ENCODE data around the gene ACTN2. TPM values are rescaled to one million over a fixed set of nuclear protein-coding genes. Genes with fewer than 3 reads are reported as not detected.

The ACTN2 gene
- total and polyA plus RNA-seq, 2 donors (not counting 3 experiments of a cell fraction or from before 2014, with no cell fraction given), result 0.22 to 0.55 TPM

- POLR2A ChIA-PET, result no interaction called here
- CTCF ChIA-PET, result no interaction called here
- H3K4me1 ChIP-seq (ENCODE audit: control insufficient read depth, extremely low read depth, insufficient read depth, low read length), result no peaks in the 10 kb centered on the region
- no peak for DNase-seq (ENCODE audit: low read depth, low spot score)
- intact Hi-C loops (cut with micrococcal nuclease), result no loop called here
- no peak overlapping the region for H3K4me3 ChIP-seq (replicated peaks in 1 of 3; ENCODE audit: insufficient read depth in 1 of 3, low read depth in 1 of 3, low read length in 3 of 3)
- no TSS peak for BruUV-seq (replicated peaks)
- no peak overlapping the region for H3K9ac ChIP-seq (replicated peaks; ENCODE audit: extremely low read depth, insufficient read depth, low read length)
- H3K27me3 ChIP-seq (ENCODE audit: control insufficient read depth in 2 of 2, insufficient read depth in 2 of 2, low read length in 2 of 2), result no peaks in the 10 kb centered on the region
- H3K4me2 ChIP-seq (ENCODE audit: insufficient read depth, low read length), result no peak overlapping the region
- H3K9me3 ChIP-seq (replicated peaks; ENCODE audit: control insufficient read depth, insufficient read depth, low read length), result no peaks in the 10 kb centered on the region
- no peaks in the 10 kb centered on the region for H3K79me2 ChIP-seq (ENCODE audit: control insufficient read depth, insufficient read depth, low read length)
- H4K20me1 ChIP-seq (replicated peaks; ENCODE audit: control insufficient read depth, extremely low read depth, insufficient read depth, low read length), result no peaks in the 10 kb centered on the region
- dilution Hi-C loops (cut with MboI; ENCODE audit: extremely low pct_ligation_motif_present, low sequenced_read_pairs), result no loop called here
- H3K9me1 ChIP-seq (replicated peaks; ENCODE audit: control insufficient read depth, extremely low read depth, insufficient read depth, low read length), result no peaks in the 10 kb centered on the region
- H3K36me3 ChIP-seq (ENCODE audit: control insufficient read depth in 2 of 2, extremely low read depth in 1 of 2, insufficient read depth in 2 of 2, low read length in 2 of 2), result no peaks in the 10 kb centered on the region
- H2AFZ ChIP-seq (ENCODE audit: low read depth, low read length), result no peak overlapping the region
- no peak overlapping the region for H3K27ac ChIP-seq (ENCODE audit: insufficient read depth, low read depth, low read length)
- TF ChIP-seq CTCF (IDR thresholded peaks at IDR 0.05; ENCODE audit: extremely low read depth in 1 of 2, insufficient read depth in 1 of 2, low read depth in 1 of 2, low read length in 2 of 2), result no peak
- TF ChIP-seq EZH2 (IDR thresholded peaks at IDR 0.05; ENCODE audit: borderline replicate concordance, low read depth, low read length, severe bottlenecking), result no peak
- TF ChIP-seq GATA2 (IDR thresholded peaks at IDR 0.05; ENCODE audit: insufficient read depth, insufficient read length, low read depth, low read length), result no peak
- no peak for TF ChIP-seq MYC (IDR thresholded peaks at IDR 0.05; ENCODE audit: low read depth, low read length)
- no peak for TF ChIP-seq POLR2AphosphoS5 (IDR thresholded peaks at IDR 0.05; ENCODE audit: insufficient read depth, low read depth, low read length)
- no peak for TF ChIP-seq MAX (IDR thresholded peaks at IDR 0.05; ENCODE audit: insufficient read depth, insufficient read length)
- no peak for TF ChIP-seq JUN (IDR thresholded peaks at IDR 0.05; ENCODE audit: borderline replicate concordance, insufficient read depth, insufficient read length, low read depth)
- no peak for TF ChIP-seq FOS (IDR thresholded peaks at IDR 0.05; ENCODE audit: borderline replicate concordance, insufficient read depth, low read length)
- TF ChIP-seq POLR2A (IDR thresholded peaks at IDR 0.05; ENCODE audit: low read depth, low read length), result no peak
- FAIRE-seq, result peak; percentile 42
These were observed 19.5 kb downstream of the ACTN2 start for GRCh38 chr1:236705771-236706170.

All from endothelial cell of umbilical vein (primary cell).